Measurements from ENCODE around the gene PRPS2.
A peak's percentile ranks its signal among the peaks of the same experiment; 100 is the strongest.

PRPS2 gene

DNA sequence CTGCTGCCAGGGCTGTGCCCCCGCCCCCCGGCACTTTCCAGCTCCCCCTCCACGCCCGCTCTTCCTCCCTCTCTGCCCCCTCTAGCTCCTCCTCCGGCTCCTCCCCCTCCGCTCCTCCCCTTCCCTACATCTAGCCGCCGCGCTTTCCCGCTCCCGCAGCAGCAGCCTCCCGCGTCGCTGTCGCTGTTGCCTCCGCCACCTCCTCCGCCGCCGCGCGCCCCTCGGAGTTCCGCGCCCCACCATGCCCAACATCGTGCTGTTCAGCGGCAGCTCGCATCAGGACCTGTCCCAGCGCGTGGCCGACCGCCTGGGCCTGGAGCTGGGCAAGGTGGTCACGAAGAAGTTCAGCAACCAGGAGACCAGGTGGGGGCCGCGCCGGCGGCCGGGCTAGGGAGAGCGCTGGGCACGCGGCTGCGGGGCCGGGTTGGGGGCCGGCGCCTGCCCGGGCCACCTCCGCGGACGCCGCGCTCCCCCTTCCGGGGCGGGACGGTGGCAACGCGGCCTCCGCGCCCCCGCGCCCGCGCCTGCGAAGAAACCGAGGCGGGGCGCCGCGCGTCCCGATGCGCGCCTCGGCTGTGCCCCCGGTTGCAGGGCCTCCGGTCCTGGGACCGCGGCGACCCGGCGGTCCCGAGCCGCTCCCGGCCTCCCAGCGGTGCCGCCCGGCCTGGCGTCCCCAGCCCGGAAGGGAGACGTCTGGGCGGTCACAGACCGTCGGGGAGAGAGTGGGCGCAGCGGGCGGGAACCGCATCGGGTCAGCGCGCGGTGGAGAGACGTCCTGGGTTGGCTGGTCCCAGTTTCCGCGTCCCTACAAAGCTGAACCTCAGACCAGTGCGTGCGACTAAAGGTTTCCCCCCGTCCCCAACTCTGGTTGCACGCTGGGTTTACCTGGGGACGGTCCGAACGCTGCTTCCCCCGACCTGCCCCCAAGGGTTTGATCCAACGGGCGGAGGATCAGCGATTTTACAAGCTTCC is at the start of gene PRPS2:
TSS of gene PRPS2 (plus strand) at position 156 of the 972 bp plus-strand sequence. CDS start at position 242, 86 bp downstream.
- H2AFZ ChIP-seq (ENCODE audit: low read length, unreplicated experiment), result peak within 1 kb of the TSS; percentile 88
- peaks cover 5% of the 10 kb centered on the region; the same call in 1 of the 2 replicates for H3K36me3 ChIP-seq (ENCODE audit: insufficient read depth, low read length)
- no peak within 1 kb of the TSS for H3K27ac ChIP-seq (ENCODE audit: low read depth, low read length)

DNA sequence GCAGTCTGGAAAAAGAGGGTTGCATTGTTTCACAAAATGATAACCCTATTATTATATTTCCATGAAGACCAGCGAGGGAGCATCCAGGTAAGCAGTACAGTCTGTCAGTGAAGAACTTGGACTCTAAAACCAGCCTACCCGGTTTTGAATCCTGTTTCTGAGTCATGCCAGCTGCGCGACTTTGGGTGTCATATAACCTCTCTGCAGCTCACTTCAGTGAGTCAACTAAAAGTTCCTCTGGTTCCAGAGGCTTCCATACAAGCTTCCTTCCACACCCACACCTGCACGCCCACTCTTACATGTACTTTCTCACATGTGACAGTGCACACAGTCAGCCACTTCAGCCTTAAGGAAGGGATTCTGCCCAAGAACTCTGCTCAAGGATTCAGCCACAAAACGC is 49.8 kb upstream of the PRPS2 start:
- Histone ChIP-seq H3K4me1 (ENCODE audit: control insufficient read depth, insufficient read depth, low read length, unreplicated experiment) (no peaks in the 10 kb centered on the region), H3K4me3 (ENCODE audit: low read depth, low read length) (no peak overlapping the region), H2AFZ (ENCODE audit: low read length, unreplicated experiment) (no peak overlapping the region), H3K79me2 (ENCODE audit: control insufficient read depth, insufficient read depth, low read length, unreplicated experiment) (no peaks in the 10 kb centered on the region), H3K27me3 (ENCODE audit: insufficient read depth, low read length) (no peaks in the 10 kb centered on the region), H3K27ac (ENCODE audit: low read depth, low read length) (no peak overlapping the region), H3K36me3 (ENCODE audit: insufficient read depth, low read length) (no peaks in the 10 kb centered on the region)

More for the DNA sequence above, at the start of gene PRPS2:
- Histone ChIP-seq H3K27me3 (ENCODE audit: insufficient read depth, low read length) (no peaks in the 10 kb centered on the region), H3K4me1 (ENCODE audit: control insufficient read depth, insufficient read depth, low read length, unreplicated experiment) (peaks cover 9% of the 10 kb centered on the region), H3K4me3 (ENCODE audit: low read depth, low read length) (peak within 1 kb of the TSS; percentile 99), H3K79me2 (ENCODE audit: control insufficient read depth, insufficient read depth, low read length, unreplicated experiment) (peaks cover 41% of the 10 kb centered on the region)

DNA sequence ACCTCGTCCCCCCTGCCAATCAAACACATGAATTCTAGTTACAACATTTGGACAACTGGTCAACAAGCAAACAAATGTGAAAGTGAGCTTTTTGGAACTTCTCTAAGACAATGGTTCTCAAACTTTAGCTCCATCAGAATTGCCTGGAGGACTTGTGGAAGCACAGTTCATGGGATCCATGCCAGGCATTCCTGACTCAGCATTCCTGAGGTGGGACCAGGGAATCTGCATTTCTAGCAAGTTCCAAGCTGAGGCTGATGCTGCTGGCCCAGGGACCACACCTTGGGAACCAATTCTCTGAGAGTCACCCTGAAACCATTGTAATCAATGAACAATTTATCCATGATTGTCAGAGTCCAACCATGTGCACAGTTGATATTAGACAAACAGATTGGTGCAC is 43.8 kb upstream of the PRPS2 start:
- no peak overlapping the region for H3K4me3 ChIP-seq (ENCODE audit: low read depth, low read length)
- H2AFZ ChIP-seq (ENCODE audit: low read length, unreplicated experiment), result no peak overlapping the region
- H3K79me2 ChIP-seq (ENCODE audit: control insufficient read depth, insufficient read depth, low read length, unreplicated experiment), result no peaks in the 10 kb centered on the region
- no peak overlapping the region for H3K27ac ChIP-seq (ENCODE audit: low read depth, low read length)
- H3K27me3 ChIP-seq (ENCODE audit: insufficient read depth, low read length), result 0 out of 2 replicates have a peak, but pooled peaks cover 3% of the 10 kb centered on the region
- H3K4me1 ChIP-seq (ENCODE audit: control insufficient read depth, insufficient read depth, low read length, unreplicated experiment), result no peaks in the 10 kb centered on the region
- no peaks in the 10 kb centered on the region for H3K36me3 ChIP-seq (ENCODE audit: insufficient read depth, low read length)

GRCh38 chrX:12751887-12752286 is 39.3 kb upstream of the PRPS2 start:
- Histone ChIP-seq H3K27ac (ENCODE audit: low read depth, low read length) (no peak overlapping the region), H3K79me2 (ENCODE audit: control insufficient read depth, insufficient read depth, low read length, unreplicated experiment) (no peaks in the 10 kb centered on the region), H3K4me1 (ENCODE audit: control insufficient read depth, insufficient read depth, low read length, unreplicated experiment) (no peaks in the 10 kb centered on the region), H2AFZ (ENCODE audit: low read length, unreplicated experiment) (no peak overlapping the region), H3K27me3 (ENCODE audit: insufficient read depth, low read length) (0 out of 2 replicates have a peak, but pooled peaks cover 3% of the 10 kb centered on the region), H3K36me3 (ENCODE audit: insufficient read depth, low read length) (no peaks in the 10 kb centered on the region), H3K4me3 (ENCODE audit: low read depth, low read length) (no peak overlapping the region)

- no peaks in the 10 kb centered on the region for H3K4me1 ChIP-seq (ENCODE audit: control insufficient read depth, insufficient read depth, low read length, unreplicated experiment)
- H3K36me3 ChIP-seq (ENCODE audit: insufficient read depth, low read length), result no peaks in the 10 kb centered on the region
- no peak overlapping the region for H3K27ac ChIP-seq (ENCODE audit: low read depth, low read length)
- no peaks in the 10 kb centered on the region for H3K79me2 ChIP-seq (ENCODE audit: control insufficient read depth, insufficient read depth, low read length, unreplicated experiment)
- H3K27me3 ChIP-seq (ENCODE audit: insufficient read depth, low read length), result peaks cover 12% of the 10 kb centered on the region
- no peak overlapping the region for H3K4me3 ChIP-seq (ENCODE audit: low read depth, low read length)
- H2AFZ ChIP-seq (ENCODE audit: low read length, unreplicated experiment), result no peak overlapping the region
Measured at GRCh38 chrX:12753366-12753765, 37.8 kb upstream of the PRPS2 start.

GRCh38 chrX:12758291-12758690 is 32.9 kb upstream of the PRPS2 start:
- no peaks in the 10 kb centered on the region for H3K36me3 ChIP-seq (ENCODE audit: insufficient read depth, low read length)
- H3K27ac ChIP-seq (ENCODE audit: low read depth, low read length), result no peak overlapping the region
- H3K27me3 ChIP-seq (ENCODE audit: insufficient read depth, low read length), result peaks cover 29% of the 10 kb centered on the region
- H2AFZ ChIP-seq (ENCODE audit: low read length, unreplicated experiment), result no peak overlapping the region
- H3K4me1 ChIP-seq (ENCODE audit: control insufficient read depth, insufficient read depth, low read length, unreplicated experiment), result no peaks in the 10 kb centered on the region
- H3K79me2 ChIP-seq (ENCODE audit: control insufficient read depth, insufficient read depth, low read length, unreplicated experiment), result no peaks in the 10 kb centered on the region
- H3K4me3 ChIP-seq (ENCODE audit: low read depth, low read length), result no peak overlapping the region

DNA sequence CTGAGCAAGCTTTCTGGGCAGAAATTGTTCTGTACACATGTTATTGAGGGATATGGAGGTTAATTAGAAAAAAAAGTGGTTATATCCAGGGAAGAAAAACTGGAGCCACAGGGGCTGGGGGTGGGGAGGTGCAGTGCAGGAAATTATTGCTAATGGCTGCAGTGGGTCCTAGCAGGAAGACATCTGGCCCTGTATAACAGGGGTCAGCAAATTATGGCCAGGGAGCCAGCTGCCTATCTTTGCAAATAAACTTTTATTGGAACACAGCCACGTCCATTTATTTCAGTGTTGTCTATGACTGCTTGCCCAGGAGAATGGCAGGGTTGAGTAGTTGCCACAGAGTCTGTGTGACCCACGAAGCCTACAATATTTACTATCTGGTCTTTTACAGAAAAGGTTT is 23.4 kb upstream of the PRPS2 start:
- no peak overlapping the region for H3K4me3 ChIP-seq (ENCODE audit: low read depth, low read length)
- no peaks in the 10 kb centered on the region for H3K36me3 ChIP-seq (ENCODE audit: insufficient read depth, low read length)
- no peak overlapping the region for H2AFZ ChIP-seq (ENCODE audit: low read length, unreplicated experiment)
- H3K4me1 ChIP-seq (ENCODE audit: control insufficient read depth, insufficient read depth, low read length, unreplicated experiment), result no peaks in the 10 kb centered on the region
- no peaks in the 10 kb centered on the region for H3K27me3 ChIP-seq (ENCODE audit: insufficient read depth, low read length)
- H3K79me2 ChIP-seq (ENCODE audit: control insufficient read depth, insufficient read depth, low read length, unreplicated experiment), result no peaks in the 10 kb centered on the region
- H3K27ac ChIP-seq (ENCODE audit: low read depth, low read length), result no peak overlapping the region

DNA sequence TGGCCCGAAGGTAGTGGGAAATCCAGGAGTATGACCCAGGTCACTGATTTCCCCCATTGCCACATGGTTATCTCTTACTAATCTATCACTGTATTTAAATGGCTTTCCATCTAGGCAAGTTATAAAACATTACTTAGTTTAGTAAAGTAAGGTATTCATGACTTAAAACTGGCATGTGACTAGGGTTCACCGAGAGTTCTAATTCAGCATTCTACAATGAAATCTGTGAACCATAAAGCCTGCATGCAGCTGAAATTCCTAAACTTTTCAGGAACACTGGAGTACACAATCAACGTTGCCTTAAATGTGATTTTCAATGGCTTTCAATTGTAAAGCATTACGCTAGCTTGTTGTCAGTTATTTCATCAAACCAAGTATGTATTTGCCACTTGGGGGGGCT is 22.7 kb upstream of the PRPS2 start:
- no peak overlapping the region for H3K4me3 ChIP-seq (ENCODE audit: low read depth, low read length)
- no peaks in the 10 kb centered on the region for H3K36me3 ChIP-seq (ENCODE audit: insufficient read depth, low read length)
- no peak overlapping the region for H3K27ac ChIP-seq (ENCODE audit: low read depth, low read length)
- peaks cover under 1% of the 10 kb centered on the region; the same call in 1 of the 2 replicates for H3K27me3 ChIP-seq (ENCODE audit: insufficient read depth, low read length)
- H2AFZ ChIP-seq (ENCODE audit: low read length, unreplicated experiment), result no peak overlapping the region
- no peaks in the 10 kb centered on the region for H3K79me2 ChIP-seq (ENCODE audit: control insufficient read depth, insufficient read depth, low read length, unreplicated experiment)
- H3K4me1 ChIP-seq (ENCODE audit: control insufficient read depth, insufficient read depth, low read length, unreplicated experiment), result no peaks in the 10 kb centered on the region

DNA sequence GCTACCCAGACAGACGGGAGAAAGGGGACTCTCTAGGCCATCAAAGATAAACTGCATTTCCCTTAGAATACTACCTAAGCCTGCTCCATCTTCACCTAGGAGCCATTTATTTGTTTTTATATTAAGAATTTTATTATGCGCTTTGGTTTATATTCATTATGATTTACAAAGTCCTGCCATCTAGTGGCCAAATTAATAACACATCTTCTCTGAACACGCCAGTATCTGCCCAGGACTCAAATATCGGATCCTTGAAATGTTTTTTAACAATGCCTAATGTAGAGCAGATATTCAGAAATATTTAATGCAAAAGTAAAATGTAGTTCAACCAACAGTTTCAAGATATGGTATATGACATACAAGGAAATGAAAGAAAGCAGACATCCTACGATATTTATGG is 20.8 kb upstream of the PRPS2 start:
- Histone ChIP-seq H3K79me2 (ENCODE audit: control insufficient read depth, insufficient read depth, low read length, unreplicated experiment) (no peaks in the 10 kb centered on the region), H3K27ac (ENCODE audit: low read depth, low read length) (no peak overlapping the region), H3K4me1 (ENCODE audit: control insufficient read depth, insufficient read depth, low read length, unreplicated experiment) (no peaks in the 10 kb centered on the region), H3K4me3 (ENCODE audit: low read depth, low read length) (no peak overlapping the region), H2AFZ (ENCODE audit: low read length, unreplicated experiment) (no peak overlapping the region), H3K36me3 (ENCODE audit: insufficient read depth, low read length) (no peaks in the 10 kb centered on the region), H3K27me3 (ENCODE audit: insufficient read depth, low read length) (peaks cover 7% of the 10 kb centered on the region)

GRCh38 chrX:12771445-12772069 is 19.7 kb upstream of the PRPS2 start:
- H2AFZ ChIP-seq (ENCODE audit: low read length, unreplicated experiment), result no peak overlapping the region
- no peak overlapping the region for H3K4me3 ChIP-seq (ENCODE audit: low read depth, low read length)

More at GRCh38 chrX:12771445-12772069, 19.7 kb upstream of the PRPS2 start:
- Histone ChIP-seq H3K79me2 (ENCODE audit: control insufficient read depth, insufficient read depth, low read length, unreplicated experiment) (no peaks in the 10 kb centered on the region), H3K27me3 (ENCODE audit: insufficient read depth, low read length) (peaks cover 7% of the 10 kb centered on the region), H3K4me1 (ENCODE audit: control insufficient read depth, insufficient read depth, low read length, unreplicated experiment) (no peaks in the 10 kb centered on the region), H3K27ac (ENCODE audit: low read depth, low read length) (no peak overlapping the region), H3K36me3 (ENCODE audit: insufficient read depth, low read length) (no peaks in the 10 kb centered on the region)
